K562 (cell line): Measurements from ENCODE around the gene PPM1M. TPM values are rescaled to one million over a fixed set of nuclear protein-coding genes. Genes with fewer than 3 reads are reported as not detected.

Experiments
- DEAF1 ChIP-seq: fragments of 450-650 bp; formaldehyde crosslinking; IDR thresholded peaks from 2 replicates; pipeline ENCODE4 v1.4.0; 2020; ENCODE audit warnings: mild to moderate bottlenecking, moderate library complexity
- E2F1 ChIP-seq: sonication (generic); formaldehyde crosslinking; IDR thresholded peaks from 2 replicates; pipeline ENCODE4 v1.8.1; 2023; ENCODE audit warnings: mild to moderate bottlenecking, missing genetic modification reagents, moderate library complexity
- KLF13 ChIP-seq: fragments of 450-650 bp; IDR thresholded peaks from 2 replicates; pipeline ENCODE4 v1.6.1; 2016; ENCODE audit warnings: missing genetic modification characterization, low read depth, mild to moderate bottlenecking, missing compliant biosample characterization, moderate library complexity, borderline replicate concordance
- MITF ChIP-seq: IDR thresholded peaks from 2 replicates; pipeline ENCODE4 v1.6.1; 2014; ENCODE audit warnings: antibody characterized with exemption
- PBX2 ChIP-seq, 2 experiments: IDR thresholded peaks in 1 of 2; conservative IDR thresholded peaks in 1 of 2; 2 replicates each; pipeline ENCODE4 v1.6.1; 2016; ENCODE audit warnings: low read depth in 2 of 2, mild to moderate bottlenecking in 1 of 2, missing compliant biosample characterization in 1 of 2, missing genetic modification characterization in 1 of 2, moderate library complexity in 1 of 2
- POU5F1 ChIP-seq: fragments of 150-350 bp; IDR thresholded peaks from 2 replicates; pipeline ENCODE4 v1.6.1; 2014; ENCODE audit warnings: borderline replicate concordance, low read length, low read depth, mild to moderate bottlenecking; ENCODE audit not compliant: partially characterized antibody
- SMC3 ChIP-seq: conservative IDR thresholded peaks from 2 replicates; pipeline ENCODE4 v1.6.1; 2011; ENCODE audit warnings: low read depth, low read length, improper control_type of control experiment; ENCODE audit not compliant: insufficient read depth
- TFAP4 ChIP-seq: sonication (generic); formaldehyde crosslinking; IDR thresholded peaks from 2 replicates; pipeline ENCODE4 v1.8.0; 2022; ENCODE audit warnings: missing genetic modification reagents, mild to moderate bottlenecking, moderate library complexity, borderline replicate concordance
- XRCC5 ChIP-seq: fragments of 200-400 bp; formaldehyde crosslinking; IDR thresholded peaks from 2 replicates; pipeline ENCODE4 v1.6.1; 2017; ENCODE audit warnings: low read depth, mild to moderate bottlenecking, low read length
- ZBTB12 ChIP-seq: fragments of 250-450 bp; sonication (Bioruptor Pico); IDR thresholded peaks from 2 replicates; pipeline ENCODE4 v1.4.0; 2020
- ZNF146 ChIP-seq: IDR thresholded peaks from one replicate; pipeline ENCODE4 v1.6.1; 2018; ENCODE audit warnings: missing compliant biosample characterization; ENCODE audit not compliant: unreplicated experiment
- ZNF431 ChIP-seq: sonication (generic); formaldehyde crosslinking; IDR thresholded peaks from 2 replicates; pipeline ENCODE4 v1.8.0; 2022; ENCODE audit warnings: mild to moderate bottlenecking, missing genetic modification reagents
- polyA plus RNA-seq, 8 experiments: library from polyadenylated mRNA; depleted of rRNA in 4 of 8; stranded (reverse) in 5 of 8; unstranded in 3 of 8; fragments of >200 nt; fragmentation: Nextera tagmentation in 2 of 8; fragmentation: Illumina TruSeq in 1 of 8; extraction: Ambion mirVana in 2 of 8; extraction: Trizol in 1 of 8; gene quantifications; 2 replicates each; pipeline versions ENCODE4 v1.2.1 to v1.2.3, GENCODE V29; 2011 to 2014; ENCODE audit warnings: inconsistent platforms in 1 of 8, missing spikeins in 1 of 8
- total RNA-seq, 7 experiments: library from RNA; depleted of rRNA in 6 of 7; stranded (reverse); fragments of >200 nt in 6 of 7; fragmentation: Illumina TruSeq in 2 of 7; extraction: Trizol in 2 of 7; gene quantifications; 2 replicates each; pipeline versions ENCODE4 v1.2.1 to v1.2.3, GENCODE V29; 2011 to 2021; ENCODE audit warnings: low replicate concordance in 1 of 7

The PPM1M gene
- total and polyA plus RNA-seq, 9 of the 15 experiments (the other 6 are each of a cell fraction or from before 2014, with no cell fraction given): 1.4 to 9.2 (median 4.4) TPM

GRCh38 chr3:52220380-52221026 lies 25.1 kb upstream of the PPM1M start (continued):
- TF ChIP-seq E2F1 (no peak), PBX2 (CRISPR knock-in tag; IDR thresholded peaks at IDR 0.05; ENCODE audit: low read depth) (no peak), PBX2 (tag; conservative IDR thresholded peaks at IDR 0.05; ENCODE audit: low read depth) (peak; percentile 59), ZNF146 (CRISPR knock-in tag) (no peak), ZBTB12 (no peak), ZNF431 (CRISPR knock-in tag) (0 out of 2 replicates have a peak, but pooled peaks have one; percentile 35), DEAF1 (CRISPR knock-in tag) (0 out of 2 replicates have a peak, but pooled peaks have one; percentile 16), POU5F1 (no peak), XRCC5 (peak; percentile 74; the same call in 1 of the 2 replicates), TFAP4 (peak; percentile 21; the same call in 1 of the 2 replicates), MITF (no peak), KLF13 (no peak), SMC3 (peak; percentile 86)
